Panc1 (cell line): ENCODE measurements around the gene MAPK4.

Experiments
- POLR2AphosphoS5 ChIP-seq: IDR thresholded peaks from 2 replicates; pipeline ENCODE4 v1.6.1; 2012; ENCODE audit warnings: mild to moderate bottlenecking, low read depth, low read length, moderate library complexity
- TF ChIP-seq, protein P1 (sequence below): fragments of 450-650 bp; IDR thresholded peaks from 2 replicates; pipeline ENCODE4 v1.5.1; 2017; ENCODE audit warnings: mild to moderate bottlenecking

DNA sequence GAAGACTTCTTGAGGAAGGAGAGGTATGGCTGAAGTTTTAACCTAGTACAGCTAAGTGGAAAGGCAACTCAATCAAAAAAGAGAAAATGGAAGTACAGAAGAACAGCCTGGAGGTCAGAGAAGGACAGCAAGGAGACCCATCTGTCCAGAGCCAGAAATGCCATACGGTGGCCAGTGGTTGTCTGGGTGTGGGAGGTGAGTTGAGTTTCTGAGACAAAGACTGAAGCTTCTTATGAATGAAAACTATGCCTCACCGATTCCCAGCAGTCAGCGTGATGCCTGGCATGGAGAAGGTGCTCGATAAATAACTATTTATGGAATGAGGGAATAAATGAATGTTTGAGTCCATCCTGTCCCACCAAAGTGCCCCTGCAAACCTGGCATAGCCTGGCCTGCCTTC, 161.1 kb downstream of the MAPK4 start:
- no peak for TF ChIP-seq POLR2AphosphoS5
- TF ChIP-seq, protein P1, sequence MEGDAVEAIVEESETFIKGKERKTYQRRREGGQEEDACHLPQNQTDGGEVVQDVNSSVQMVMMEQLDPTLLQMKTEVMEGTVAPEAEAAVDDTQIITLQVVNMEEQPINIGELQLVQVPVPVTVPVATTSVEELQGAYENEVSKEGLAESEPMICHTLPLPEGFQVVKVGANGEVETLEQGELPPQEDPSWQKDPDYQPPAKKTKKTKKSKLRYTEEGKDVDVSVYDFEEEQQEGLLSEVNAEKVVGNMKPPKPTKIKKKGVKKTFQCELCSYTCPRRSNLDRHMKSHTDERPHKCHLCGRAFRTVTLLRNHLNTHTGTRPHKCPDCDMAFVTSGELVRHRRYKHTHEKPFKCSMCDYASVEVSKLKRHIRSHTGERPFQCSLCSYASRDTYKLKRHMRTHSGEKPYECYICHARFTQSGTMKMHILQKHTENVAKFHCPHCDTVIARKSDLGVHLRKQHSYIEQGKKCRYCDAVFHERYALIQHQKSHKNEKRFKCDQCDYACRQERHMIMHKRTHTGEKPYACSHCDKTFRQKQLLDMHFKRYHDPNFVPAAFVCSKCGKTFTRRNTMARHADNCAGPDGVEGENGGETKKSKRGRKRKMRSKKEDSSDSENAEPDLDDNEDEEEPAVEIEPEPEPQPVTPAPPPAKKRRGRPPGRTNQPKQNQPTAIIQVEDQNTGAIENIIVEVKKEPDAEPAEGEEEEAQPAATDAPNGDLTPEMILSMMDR: no peak
